H1 (cell line): ENCODE data around the gene RSU1.

Experiments
- CBX8 ChIP-seq: fragments of 300-800, 300-1000 bp; sonication (generic); IDR thresholded peaks from 2 replicates; pipeline ENCODE4 v1.7.1; 2016; ENCODE audit warnings: low read depth, low read length, borderline replicate concordance
- CEBPB ChIP-seq: IDR thresholded peaks from 2 replicates; pipeline ENCODE4 v1.6.1; 2012; ENCODE audit warnings: low read depth, low read length
- SIN3A ChIP-seq, 2 experiments: IDR thresholded peaks in 1 of 2; conservative IDR thresholded peaks in 1 of 2; 2 replicates each; pipeline ENCODE4 v1.6.1; 2011 to 2012; ENCODE audit warnings: low read length in 2 of 2, improper control_type of control experiment in 1 of 2, low read depth in 1 of 2, mild to moderate bottlenecking in 1 of 2
- TF ChIP-seq, protein P1 (sequence below), 3 experiments: IDR thresholded peaks; 1 replicate in 2 of 3; 2 replicates in 1 of 3; pipeline versions ENCODE4 v1.5.1 to v1.6.1; 2011; ENCODE audit warnings: low read length in 3 of 3, mild to moderate bottlenecking in 3 of 3, inconsistent platforms in 2 of 3, low read depth in 1 of 3, moderate library complexity in 1 of 3; ENCODE audit not compliant: insufficient read depth in 1 of 3; ENCODE audit errors: control extremely low read depth in 1 of 3

GRCh38 chr10:16820018-16820417 lies 2.8 kb upstream of the RSU1 start:
- TF ChIP-seq CEBPB (no peak), CBX8 (no peak), SIN3A (conservative IDR thresholded peaks at IDR 0.05 in 1 of 2, IDR thresholded peaks at IDR 0.05 in 1 of 2; ENCODE audit: low read depth in 1 of 2, low read length in 2 of 2) (no peak)
- TF ChIP-seq, protein P1, sequence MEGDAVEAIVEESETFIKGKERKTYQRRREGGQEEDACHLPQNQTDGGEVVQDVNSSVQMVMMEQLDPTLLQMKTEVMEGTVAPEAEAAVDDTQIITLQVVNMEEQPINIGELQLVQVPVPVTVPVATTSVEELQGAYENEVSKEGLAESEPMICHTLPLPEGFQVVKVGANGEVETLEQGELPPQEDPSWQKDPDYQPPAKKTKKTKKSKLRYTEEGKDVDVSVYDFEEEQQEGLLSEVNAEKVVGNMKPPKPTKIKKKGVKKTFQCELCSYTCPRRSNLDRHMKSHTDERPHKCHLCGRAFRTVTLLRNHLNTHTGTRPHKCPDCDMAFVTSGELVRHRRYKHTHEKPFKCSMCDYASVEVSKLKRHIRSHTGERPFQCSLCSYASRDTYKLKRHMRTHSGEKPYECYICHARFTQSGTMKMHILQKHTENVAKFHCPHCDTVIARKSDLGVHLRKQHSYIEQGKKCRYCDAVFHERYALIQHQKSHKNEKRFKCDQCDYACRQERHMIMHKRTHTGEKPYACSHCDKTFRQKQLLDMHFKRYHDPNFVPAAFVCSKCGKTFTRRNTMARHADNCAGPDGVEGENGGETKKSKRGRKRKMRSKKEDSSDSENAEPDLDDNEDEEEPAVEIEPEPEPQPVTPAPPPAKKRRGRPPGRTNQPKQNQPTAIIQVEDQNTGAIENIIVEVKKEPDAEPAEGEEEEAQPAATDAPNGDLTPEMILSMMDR (IDR thresholded peaks at IDR 0.05; ENCODE audit: control extremely low read depth in 1 of 3, insufficient read depth in 1 of 3, low read depth in 1 of 3, low read length in 3 of 3): no peak
